Measurements from ENCODE around the gene RAB24. TPM values are rescaled to one million over a fixed set of nuclear protein-coding genes. Genes with fewer than 3 reads are reported as not detected.

RAB24 gene
- total RNA-seq = 10 to 100 TPM; 19.8 to 20.5 TPM
- 10 to 100 TPM; 13.3 to 16.0 TPM for polyA plus RNA-seq

DNA sequence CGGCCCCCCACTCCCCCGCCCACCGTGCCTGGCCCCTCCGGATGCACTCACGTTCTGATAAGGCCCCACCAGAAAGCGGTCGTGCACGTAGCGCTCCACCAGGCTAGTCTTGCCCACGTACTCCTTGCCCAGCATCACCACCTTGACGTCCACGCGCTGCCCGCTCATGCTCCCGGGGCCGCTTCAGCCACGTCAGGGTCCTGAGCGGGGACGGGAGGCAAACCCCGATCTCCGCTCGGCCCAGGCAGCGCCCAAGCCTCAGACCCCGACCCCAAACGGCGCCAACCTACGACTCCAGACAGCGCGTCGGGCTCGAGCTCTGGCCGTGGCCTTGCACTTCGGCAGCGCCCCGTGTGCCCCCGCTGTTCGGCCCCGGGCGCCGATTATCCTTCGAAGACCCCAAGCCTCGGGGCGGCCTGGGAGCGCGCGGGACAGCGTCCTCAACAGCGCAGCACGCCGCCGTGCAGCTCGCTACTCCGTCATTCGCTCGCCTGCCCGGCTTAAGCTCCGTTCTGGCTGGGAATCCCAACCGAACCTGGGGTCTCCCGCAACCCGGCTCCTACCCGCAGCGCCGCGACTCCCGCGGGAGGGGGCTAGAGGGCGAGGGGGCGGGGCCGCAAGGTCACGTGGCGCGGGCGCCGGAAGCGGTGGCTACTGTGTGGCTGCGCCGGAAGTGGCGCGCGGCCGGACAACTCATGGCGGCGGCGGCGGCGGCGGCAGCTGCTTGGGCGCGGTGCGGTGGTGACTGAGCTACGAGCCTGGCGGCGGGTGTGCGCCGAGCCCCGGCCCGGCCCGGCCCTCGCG is at the start of gene RAB24, which contains the start of gene PRELID1:
Gene RAB24 (minus strand): TSS at position 599 of the 804 bp plus-strand sequence. CDS start 431 bp downstream, at position 168.
Gene PRELID1 (plus strand): TSS at position 679 of the 804 bp plus-strand sequence. CDS start 187 bp downstream, outside the sequence.
- Mint-ChIP-seq H3K4me3 (peak within 1 kb of the TSS; percentile 91 to 97 (median 95)), H3K27ac (peak within 1 kb of the TSS; percentile 84 to 97 (median 92))

GRCh38 chr5:177353093-177353492 is 49.6 kb upstream of the RAB24 start:
- Histone ChIP-seq H3K36me3 (ENCODE audit: insufficient read depth, low read length) (peaks cover 13% of the 10 kb centered on the region), H3K27me3 (ENCODE audit: insufficient read depth, low read length) (no peaks in the 10 kb centered on the region), H3K4me1 (ENCODE audit: insufficient read depth, low read length) (peaks cover 59% of the 10 kb centered on the region), H3K9me3 (ENCODE audit: control insufficient read depth in 1 of 2, low read length in 2 of 2) (no peaks in the 10 kb centered on the region), H3K4me3 (ENCODE audit: low read length in 2 of 2) (no peak overlapping the region), H3K27ac (ENCODE audit: low read depth, low read length) (no peak overlapping the region)
- peaks cover 43 to 83% (median 64%) of the 10 kb centered on the region in 4 donors for H3K4me1 Mint-ChIP-seq
- H3K27ac Mint-ChIP-seq = peak overlapping the region in 2 of 7 donors; percentile 16 to 68
- peaks cover 9 to 27% of the 10 kb centered on the region in 2 donors for H3K36me3 Mint-ChIP-seq
- peaks cover 0 to 3% (median under 1%) of the 10 kb centered on the region in 8 donors for H3K9me3 Mint-ChIP-seq
- intact Hi-C loops (cut with micrococcal nuclease) = no loop called here
- ChIA-PET POLR2A (ENCODE audit: partially characterized antibody) (interaction anchor here (0.9 to 3.6 kb wide), 2 partner anchors 8 to 37 kb away, joined by 3 to 39 read pairs; no protein-coding TSS in a partner anchor), CTCF (ENCODE audit: partially characterized antibody) (interaction anchor here (0.9 to 5.2 kb wide), 5 partner anchors 16 to 102 kb away, joined by 4 to 32 read pairs (median 13); no protein-coding TSS in a partner anchor)
- no peaks in the 10 kb centered on the region for H3K27me3 Mint-ChIP-seq
- DNase-seq = no peak
- H3K4me3 Mint-ChIP-seq = peak overlapping the region in 5 of 8 donors; percentile 10 to 30 (median 25)

More for the DNA sequence above, at the start of gene RAB24, which contains the start of gene PRELID1:
- Histone ChIP-seq H3K9me3 (ENCODE audit: control insufficient read depth in 1 of 2, low read length in 2 of 2) (no peaks in the 10 kb centered on the region), H3K27ac (ENCODE audit: low read depth, low read length) (peak within 1 kb of the TSS; percentile 78), H3K4me3 (ENCODE audit: low read length in 2 of 2) (peak within 1 kb of the TSS; percentile 84 to 94), H3K36me3 (ENCODE audit: insufficient read depth, low read length) (peaks cover 10% of the 10 kb centered on the region), H3K4me1 (ENCODE audit: insufficient read depth, low read length) (peaks cover 68% of the 10 kb centered on the region), H3K27me3 (ENCODE audit: insufficient read depth, low read length) (no peaks in the 10 kb centered on the region)
- Mint-ChIP-seq H3K4me1 (peaks cover 48 to 86% (median 69%) of the 10 kb centered on the region in 4 donors), H3K36me3 (peaks cover 18 to 36% of the 10 kb centered on the region in 2 donors), H3K27me3 (no peaks in the 10 kb centered on the region), H3K9me3 (peaks cover 0 to 4% (median 0%) of the 10 kb centered on the region in 8 donors)
- POLR2A ChIA-PET (ENCODE audit: partially characterized antibody) = interaction anchor here (0.6 to 2.6 kb wide), 11 partner anchors 9 to 214 kb away, joined by 3 to 14 read pairs (median 4); partner anchors contain the start of genes DDX41, LMAN2, NSD1 and PDLIM7
- intact Hi-C loops (cut with micrococcal nuclease) = loop anchor here (1.0 to 5.0 kb wide), 4 partner anchors 9 to 189 kb away; partner anchors contain the start of gene NSD1
- DNase-seq = peak; percentile 84 to 88 (median 86)
- CTCF ChIA-PET (ENCODE audit: partially characterized antibody) = interaction anchor here (0.6 to 4.8 kb wide), 7 partner anchors 8 to 190 kb away, joined by 3 to 16 read pairs (median 5); no protein-coding TSS in a partner anchor

- intact Hi-C loops (cut with micrococcal nuclease) = loop anchor here (1.0 to 2.0 kb wide), 3 partner anchors 39 to 241 kb away; partner anchors contain the start of gene TMED9
- CTCF ChIA-PET (ENCODE audit: partially characterized antibody) = interaction anchor here (0.8 to 5.2 kb wide), 9 partner anchors 10 to 104 kb away, joined by 3 to 32 read pairs (median 11); no protein-coding TSS in a partner anchor
- H3K36me3 Mint-ChIP-seq = peaks cover 9 to 35% of the 10 kb centered on the region in 2 donors
- H3K27me3 ChIP-seq (ENCODE audit: insufficient read depth, low read length) = no peaks in the 10 kb centered on the region
- peak within 1 kb of the TSS; percentile 93 for H3K27ac ChIP-seq (ENCODE audit: low read depth, low read length)
- peaks cover 18% of the 10 kb centered on the region for H3K36me3 ChIP-seq (ENCODE audit: insufficient read depth, low read length)
- POLR2A ChIA-PET (ENCODE audit: partially characterized antibody) = interaction anchor here (0.8 to 3.6 kb wide), 23 partner anchors 9 to 248 kb away, joined by 3 to 52 read pairs (median 5); partner anchors contain the start of genes B4GALT7, DDX41, MXD3 and PRELID1
- peak; percentile 93 to 95 (median 94) for DNase-seq
- H3K9me3 Mint-ChIP-seq = peaks cover 0 to 2% (median 0%) of the 10 kb centered on the region in 8 donors
- H3K4me1 Mint-ChIP-seq = peaks cover 42 to 81% (median 63%) of the 10 kb centered on the region in 4 donors
- peak within 1 kb of the TSS; percentile 91 to 99 for H3K4me3 ChIP-seq (ENCODE audit: low read length in 2 of 2)
- H3K27me3 Mint-ChIP-seq = no peaks in the 10 kb centered on the region
- H3K4me3 Mint-ChIP-seq = peak within 1 kb of the TSS; percentile 91 to 100 (median 97)
- peak within 1 kb of the TSS; percentile 97 to 100 (median 99) for H3K27ac Mint-ChIP-seq
- no peaks in the 10 kb centered on the region for H3K9me3 ChIP-seq (ENCODE audit: control insufficient read depth in 1 of 2, low read length in 2 of 2)
- H3K4me1 ChIP-seq (ENCODE audit: insufficient read depth, low read length) = peaks cover 62% of the 10 kb centered on the region
Observed at GRCh38 chr5:177351392-177352329, 48.1 kb upstream of the RAB24 start, which contains the start of gene LMAN2. LMAN2 (minus strand) TSS chr5:177351668; CDS start chr5:177351647, 21 bp downstream.

DNA sequence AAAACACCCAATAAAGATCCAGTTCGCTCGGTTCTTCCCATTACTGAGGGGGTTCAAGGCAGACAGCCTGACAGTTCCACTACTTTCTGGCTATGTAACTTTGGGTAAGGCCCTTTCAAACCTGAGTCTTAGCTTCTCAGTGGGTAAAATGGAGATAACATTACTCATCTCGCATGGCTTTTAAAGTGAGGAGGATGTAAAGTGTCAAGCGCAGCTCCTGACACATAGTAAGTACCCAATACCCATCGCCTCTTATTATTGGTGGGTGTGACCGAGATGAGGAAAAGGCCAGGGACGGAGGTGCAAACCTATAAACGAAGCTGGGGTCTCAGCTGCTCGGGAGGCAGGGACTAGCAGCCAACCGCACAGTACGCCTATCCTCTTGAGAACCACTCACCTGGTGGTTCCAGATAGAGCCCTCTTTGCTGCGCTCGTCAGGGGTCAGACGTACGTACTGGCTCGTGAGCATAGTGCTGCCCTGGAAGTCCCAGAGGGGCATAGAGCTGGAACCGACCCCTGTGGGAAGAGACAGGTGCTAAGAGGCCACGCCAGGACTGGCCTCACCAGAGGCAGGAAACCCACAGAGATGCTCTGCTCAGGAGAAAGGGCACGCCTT is 47.4 kb upstream of the RAB24 start:
- no peaks in the 10 kb centered on the region for H3K27me3 ChIP-seq (ENCODE audit: insufficient read depth, low read length)
- H3K4me3 Mint-ChIP-seq = peak overlapping the region; percentile 91 to 100 (median 97)
- H3K9me3 ChIP-seq (ENCODE audit: control insufficient read depth in 1 of 2, low read length in 2 of 2) = no peaks in the 10 kb centered on the region
- peak overlapping the region; percentile 97 to 100 (median 99) for H3K27ac Mint-ChIP-seq
- H3K9me3 Mint-ChIP-seq = peaks cover 0 to 2% (median 0%) of the 10 kb centered on the region in 8 donors
- peaks cover 9 to 43% of the 10 kb centered on the region in 2 donors for H3K36me3 Mint-ChIP-seq
- H3K36me3 ChIP-seq (ENCODE audit: insufficient read depth, low read length) = peaks cover 18% of the 10 kb centered on the region
- peak overlapping the region; percentile 91 to 99 for H3K4me3 ChIP-seq (ENCODE audit: low read length in 2 of 2)
- intact Hi-C loops (cut with micrococcal nuclease) = loop anchor here (2.0 kb wide), 2 partner anchors 38 to 242 kb away; partner anchors contain the start of gene TMED9
- peaks cover 39 to 79% (median 62%) of the 10 kb centered on the region in 4 donors for H3K4me1 Mint-ChIP-seq
- peaks cover 59% of the 10 kb centered on the region for H3K4me1 ChIP-seq (ENCODE audit: insufficient read depth, low read length)
- DNase-seq = peak in 1 of 5 donors; percentile 14
- CTCF ChIA-PET (ENCODE audit: partially characterized antibody) = interaction anchor here (1.6 to 5.2 kb wide), 6 partner anchors 19 to 105 kb away, joined by 5 to 32 read pairs (median 16); no protein-coding TSS in a partner anchor
- H3K27ac ChIP-seq (ENCODE audit: low read depth, low read length) = peak overlapping the region; percentile 93
- POLR2A ChIA-PET (ENCODE audit: partially characterized antibody) = interaction anchor here (0.8 to 3.6 kb wide), 12 partner anchors 10 to 218 kb away, joined by 3 to 52 read pairs (median 10); partner anchors contain the start of genes DDX41 and MXD3
- no peaks in the 10 kb centered on the region for H3K27me3 Mint-ChIP-seq

- no peaks in the 10 kb centered on the region for H3K9me3 ChIP-seq (ENCODE audit: control insufficient read depth in 1 of 2, low read length in 2 of 2)
- H3K27ac ChIP-seq (ENCODE audit: low read depth, low read length) = no peak overlapping the region
- ChIA-PET CTCF (ENCODE audit: partially characterized antibody) (interaction anchor here (2.2 kb wide), 1 partner anchor 32 kb away, joined by 8 read pairs; no protein-coding TSS in a partner anchor), POLR2A (ENCODE audit: partially characterized antibody) (interaction anchor here (1.1 to 3.6 kb wide), 5 partner anchors 11 to 53 kb away, joined by 5 to 52 read pairs (median 32); no protein-coding TSS in a partner anchor)
- peaks cover 49% of the 10 kb centered on the region for H3K4me1 ChIP-seq (ENCODE audit: insufficient read depth, low read length)
- Mint-ChIP-seq H3K27ac (peak overlapping the region; percentile 60 to 97 (median 81)), H3K27me3 (no peaks in the 10 kb centered on the region), H3K4me1 (peaks cover 35 to 67% (median 54%) of the 10 kb centered on the region in 4 donors), H3K36me3 (peaks cover 9 to 47% of the 10 kb centered on the region in 2 donors), H3K9me3 (no peaks in the 10 kb centered on the region), H3K4me3 (peak overlapping the region; percentile 72 to 100 (median 90))
- DNase-seq = no peak
- H3K36me3 ChIP-seq (ENCODE audit: insufficient read depth, low read length) = peaks cover 18% of the 10 kb centered on the region
- intact Hi-C loops (cut with micrococcal nuclease) = loop anchor here (2.0 kb wide), 2 partner anchors 37 to 243 kb away; partner anchors contain the start of gene TMED9
- H3K4me3 ChIP-seq (ENCODE audit: low read length in 2 of 2) = peak overlapping the region in 1 of 2 donors; percentile 91
- no peaks in the 10 kb centered on the region for H3K27me3 ChIP-seq (ENCODE audit: insufficient read depth, low read length)
Observed at GRCh38 chr5:177349762-177350161, 46.2 kb upstream of the RAB24 start.

Data from CD4-positive, alpha-beta memory T cell (primary cell).